ENCODE measurements around the gene PLOD1.
"Not testable (repeated sequence)": the region's sequence is repeated elsewhere in the genome, so short reads cannot be mapped to it uniquely, and the experiment has no call there.

Gene PLOD1

GRCh38 chr1:11888877-11889208 lies 45.7 kb upstream of the PLOD1 start:
- POLR2A ChIA-PET: no interaction called here
- H3K4me3 ChIP-seq (ENCODE audit: low read depth, low read length): no peak overlapping the region
- DNase-seq (ENCODE audit: low read depth, low spot score): no peak
- CTCF ChIA-PET: no interaction called here
- TF ChIP-seq, protein P1, sequence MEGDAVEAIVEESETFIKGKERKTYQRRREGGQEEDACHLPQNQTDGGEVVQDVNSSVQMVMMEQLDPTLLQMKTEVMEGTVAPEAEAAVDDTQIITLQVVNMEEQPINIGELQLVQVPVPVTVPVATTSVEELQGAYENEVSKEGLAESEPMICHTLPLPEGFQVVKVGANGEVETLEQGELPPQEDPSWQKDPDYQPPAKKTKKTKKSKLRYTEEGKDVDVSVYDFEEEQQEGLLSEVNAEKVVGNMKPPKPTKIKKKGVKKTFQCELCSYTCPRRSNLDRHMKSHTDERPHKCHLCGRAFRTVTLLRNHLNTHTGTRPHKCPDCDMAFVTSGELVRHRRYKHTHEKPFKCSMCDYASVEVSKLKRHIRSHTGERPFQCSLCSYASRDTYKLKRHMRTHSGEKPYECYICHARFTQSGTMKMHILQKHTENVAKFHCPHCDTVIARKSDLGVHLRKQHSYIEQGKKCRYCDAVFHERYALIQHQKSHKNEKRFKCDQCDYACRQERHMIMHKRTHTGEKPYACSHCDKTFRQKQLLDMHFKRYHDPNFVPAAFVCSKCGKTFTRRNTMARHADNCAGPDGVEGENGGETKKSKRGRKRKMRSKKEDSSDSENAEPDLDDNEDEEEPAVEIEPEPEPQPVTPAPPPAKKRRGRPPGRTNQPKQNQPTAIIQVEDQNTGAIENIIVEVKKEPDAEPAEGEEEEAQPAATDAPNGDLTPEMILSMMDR (IDR thresholded peaks at IDR 0.05; ENCODE audit: insufficient read depth, low read length, missing control alignments): no peak

DNA sequence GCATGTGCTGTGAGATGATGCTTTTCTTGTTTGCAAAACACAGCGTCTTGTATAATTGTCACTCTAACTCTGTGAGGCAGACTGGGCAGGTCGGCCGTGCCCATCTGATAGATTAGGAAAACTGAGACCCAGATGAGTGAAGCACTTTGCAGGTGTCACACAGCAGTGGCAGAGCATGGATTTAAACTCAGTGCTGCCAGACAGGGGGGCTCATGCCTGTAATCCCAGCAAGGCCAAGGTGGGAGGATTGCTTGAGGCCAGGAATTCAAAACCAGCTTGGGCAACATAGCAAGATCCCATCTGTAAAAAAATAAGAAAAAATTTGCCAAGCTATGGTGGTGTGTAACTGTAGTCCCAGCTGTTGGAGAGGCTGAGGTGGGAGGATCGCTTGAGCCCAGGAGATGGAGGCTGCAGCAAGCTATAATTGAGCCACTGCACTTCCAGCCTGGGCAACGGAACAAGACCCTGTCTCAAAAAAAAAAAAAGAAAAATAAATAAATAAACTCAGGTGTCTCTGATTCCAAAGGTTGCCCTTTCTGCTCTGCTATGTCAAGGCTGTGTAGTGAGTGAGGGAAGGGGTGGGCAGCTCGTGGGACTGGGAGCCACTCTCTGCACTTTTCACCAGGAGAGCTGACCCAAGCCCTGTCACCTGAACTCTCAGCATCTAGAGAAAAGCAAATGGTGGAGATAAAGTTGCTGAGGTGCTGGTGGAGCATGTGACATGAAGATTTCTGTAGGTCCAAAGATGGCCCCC lies 42.9 kb upstream of the PLOD1 start:
- ChIA-PET CTCF (interaction anchor here (0.9 to 5.0 kb wide), 7 partner anchors 11 to 854 kb away, joined by 3 to 51 read pairs (median 6); no protein-coding TSS in a partner anchor), POLR2A (no interaction called here)
- no peak overlapping the region for H3K4me3 ChIP-seq (ENCODE audit: low read depth, low read length)
- TF ChIP-seq, protein P1 (IDR thresholded peaks at IDR 0.05; ENCODE audit: insufficient read depth, low read length, missing control alignments): no peak
- DNase-seq (ENCODE audit: low read depth, low spot score): no peak

- DNase-seq (ENCODE audit: low read depth, low spot score): no peak
- ChIA-PET CTCF (interaction anchor here (1.2 to 5.0 kb wide), 12 partner anchors 11 to 856 kb away, joined by 3 to 51 read pairs (median 7); no protein-coding TSS in a partner anchor), POLR2A (no interaction called here)
- TF ChIP-seq, protein P1 (IDR thresholded peaks at IDR 0.05; ENCODE audit: insufficient read depth, low read length, missing control alignments): peak; percentile 92
- H3K4me3 ChIP-seq (ENCODE audit: low read depth, low read length): no peak overlapping the region
Measured at GRCh38 chr1:11893907-11894251, 40.6 kb upstream of the PLOD1 start.

GRCh38 chr1:11894501-11894900 lies 40.0 kb upstream of the PLOD1 start:
- H3K4me3 ChIP-seq (ENCODE audit: low read depth, low read length); DNase-seq (ENCODE audit: low read depth, low spot score): not testable (repeated sequence)
- ChIA-PET POLR2A (interaction anchor here (1.0 kb wide), 1 partner anchor 14 kb away, joined by 3 read pairs; no protein-coding TSS in a partner anchor), CTCF (interaction anchor here (0.8 to 5.0 kb wide), 7 partner anchors 12 to 857 kb away, joined by 3 to 51 read pairs (median 4); no protein-coding TSS in a partner anchor)

DNA sequence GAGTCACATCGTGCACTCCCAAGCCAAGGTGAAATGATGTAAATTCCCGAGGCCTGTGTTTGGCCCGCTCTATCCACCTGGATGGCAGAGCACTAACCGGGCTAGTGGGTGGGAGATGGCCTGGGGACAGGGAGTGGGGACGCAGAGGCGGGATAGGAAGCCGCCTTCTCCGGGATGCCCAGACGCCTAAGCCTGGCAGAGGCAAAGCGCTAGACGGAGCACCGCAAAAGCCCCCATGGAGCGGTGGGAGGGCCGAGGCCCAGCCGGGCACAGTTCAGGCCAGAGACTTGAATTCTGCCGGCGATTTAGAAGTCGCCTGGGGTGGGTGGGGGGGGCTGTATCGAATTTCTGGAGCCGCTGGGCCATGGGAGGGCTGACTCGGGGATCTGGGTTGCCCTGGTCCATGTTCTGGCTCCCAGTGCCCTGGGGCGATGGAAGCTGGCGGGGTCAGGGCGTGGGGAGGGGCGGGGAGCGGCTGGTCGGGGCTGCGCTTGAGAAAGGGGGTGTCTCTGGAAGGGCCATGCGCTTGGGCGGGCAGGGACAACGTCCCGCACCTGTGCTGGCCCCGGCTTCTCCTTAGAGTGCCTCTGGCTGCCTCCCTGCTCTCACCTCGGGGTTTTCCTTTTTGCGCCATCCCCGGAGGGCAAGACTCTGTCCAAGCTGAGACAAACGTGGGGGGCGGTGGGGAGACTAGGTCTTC lies 36.3 kb upstream of the PLOD1 start:
- TF ChIP-seq, protein P1 (IDR thresholded peaks at IDR 0.05; ENCODE audit: insufficient read depth, low read length, missing control alignments): no peak
- POLR2A ChIA-PET: interaction anchor here (1.4 kb wide), 1 partner anchor 10 kb away, joined by 6 read pairs; no protein-coding TSS in a partner anchor
- DNase-seq (ENCODE audit: low read depth, low spot score): no peak
- CTCF ChIA-PET: interaction anchor here (0.8 kb wide), 1 partner anchor 10 kb away, joined by 3 read pairs; no protein-coding TSS in a partner anchor
- no peak overlapping the region for H3K4me3 ChIP-seq (ENCODE audit: low read depth, low read length)

DNA sequence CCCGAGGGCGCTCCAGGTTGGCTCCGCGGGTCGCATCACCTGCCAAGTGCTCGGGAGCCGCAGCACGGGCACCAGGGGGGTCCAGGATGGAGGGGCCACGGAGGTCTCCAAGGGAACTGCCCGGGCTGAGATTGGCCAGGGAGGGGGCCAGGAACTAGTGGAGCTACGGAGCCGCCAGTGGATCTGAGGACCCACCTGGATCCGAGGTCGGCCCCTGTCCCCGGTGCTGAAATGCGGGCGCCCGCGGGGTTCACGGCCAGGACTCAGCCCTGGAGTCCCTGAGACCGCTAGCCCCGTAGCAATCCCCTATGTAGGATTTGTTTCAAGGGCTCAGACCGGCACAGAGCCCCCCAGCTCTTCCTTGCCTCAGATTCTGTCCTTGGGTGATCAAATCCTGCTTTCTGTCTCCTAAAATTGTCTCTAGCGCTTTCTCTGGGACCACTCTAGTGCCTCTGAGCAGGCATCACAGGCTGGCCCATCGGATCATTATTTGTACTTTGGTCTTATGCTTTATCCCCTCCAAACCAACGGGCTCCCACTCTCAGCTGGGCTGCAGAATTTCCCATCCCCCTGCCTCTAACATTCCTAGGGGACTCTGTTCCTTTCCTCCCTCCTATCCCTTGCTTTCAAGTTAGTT lies 35.6 kb upstream of the PLOD1 start:
- TF ChIP-seq, protein P1 (IDR thresholded peaks at IDR 0.05; ENCODE audit: insufficient read depth, low read length, missing control alignments): no peak
- H3K4me3 ChIP-seq (ENCODE audit: low read depth, low read length): no peak overlapping the region
- DNase-seq (ENCODE audit: low read depth, low spot score): no peak
- CTCF ChIA-PET: interaction anchor here (0.8 to 1.0 kb wide), 3 partner anchors 9 to 61 kb away, joined by 3 read pairs; no protein-coding TSS in a partner anchor
- POLR2A ChIA-PET: interaction anchor here (1.4 kb wide), 1 partner anchor 9 kb away, joined by 6 read pairs; no protein-coding TSS in a partner anchor

DNA sequence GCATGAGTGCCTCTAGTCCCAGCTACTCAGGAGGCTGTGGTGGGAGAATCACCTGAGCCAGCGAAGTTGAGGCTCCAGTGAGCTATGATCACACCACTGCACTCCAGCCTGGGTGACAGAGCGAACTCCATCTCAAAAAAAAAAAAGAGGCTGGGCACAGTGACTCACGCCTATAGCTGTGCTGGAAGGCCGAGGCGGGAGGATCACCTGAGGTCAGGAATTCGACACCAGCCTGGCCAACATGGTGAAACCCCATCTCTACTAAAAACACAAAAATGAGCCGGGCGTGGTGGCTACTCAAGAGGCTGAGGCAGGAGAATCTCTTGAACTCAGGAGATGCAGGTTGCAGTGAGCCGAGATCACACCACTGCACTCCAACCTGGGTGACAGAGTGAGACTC lies 33.1 kb upstream of the PLOD1 start:
- POLR2A ChIA-PET; DNase-seq (ENCODE audit: low read depth, low spot score): not testable (repeated sequence)
- CTCF ChIA-PET: interaction anchor here (1.3 kb wide), 1 partner anchor 64 kb away, joined by 3 read pairs; no protein-coding TSS in a partner anchor

More for the DNA sequence above, 33.1 kb upstream of the PLOD1 start:
- not testable (repeated sequence) for H3K4me3 ChIP-seq (ENCODE audit: low read depth, low read length)
